K562 (cell line): ENCODE data around the gene STUB1. TPM values are rescaled to one million over a fixed set of nuclear protein-coding genes. Genes with fewer than 3 reads are reported as not detected.
A peak's percentile ranks its signal among the peaks of the same experiment; 100 is the strongest.

Experiments
- BRF1 ChIP-seq: IDR thresholded peaks from 3 replicates; pipeline ENCODE4 v1.6.1; 2011; ENCODE audit warnings: borderline replicate concordance, mild to moderate bottlenecking; ENCODE audit not compliant: insufficient read length; ENCODE audit errors: extremely low read depth
- CBFA2T2 ChIP-seq: fragments of 450-650 bp; conservative IDR thresholded peaks from 2 replicates; pipeline ENCODE4 v1.6.1; 2017; ENCODE audit warnings: mild to moderate bottlenecking
- FOXK2 ChIP-seq, 2 experiments: fragments of 450-650 bp; IDR thresholded peaks in 1 of 2; conservative IDR thresholded peaks in 1 of 2; 2 replicates each; pipeline ENCODE4 v1.6.1; 2016; ENCODE audit warnings: low read depth in 2 of 2, mild to moderate bottlenecking in 1 of 2
- GATA2 ChIP-seq: sonication (generic); formaldehyde crosslinking; IDR thresholded peaks from 2 replicates; pipeline ENCODE4 v1.4.0; 2020; ENCODE audit warnings: mild to moderate bottlenecking, missing genetic modification reagents
- HDAC6 ChIP-seq: IDR thresholded peaks from 2 replicates; pipeline ENCODE4 v1.6.1; 2012; ENCODE audit warnings: low read depth, mild to moderate bottlenecking, control low read depth, inconsistent platforms, low read length, moderate library complexity
- HSF4 ChIP-seq: fragments of 250-450 bp; sonication (Bioruptor Pico); IDR thresholded peaks from 2 replicates; pipeline ENCODE4 v2.1.2; 2022; ENCODE audit warnings: mild to moderate bottlenecking, moderate library complexity, borderline replicate concordance
- KLF13 ChIP-seq: fragments of 450-650 bp; IDR thresholded peaks from 2 replicates; pipeline ENCODE4 v1.6.1; 2016; ENCODE audit warnings: missing genetic modification characterization, low read depth, mild to moderate bottlenecking, missing compliant biosample characterization, moderate library complexity, borderline replicate concordance
- PHF8 ChIP-seq: fragments of 200-600 bp; sonication (generic); IDR thresholded peaks from 2 replicates; pipeline ENCODE4 v1.6.1; 2012; ENCODE audit warnings: mixed run types, mild to moderate bottlenecking, inconsistent platforms, low read length, moderate library complexity, borderline replicate concordance
- PTBP1 ChIP-seq: fragments of 200-400 bp; formaldehyde crosslinking; IDR thresholded peaks from 2 replicates; pipeline ENCODE4 v1.6.1; 2017; ENCODE audit warnings: low read depth, low read length
- RAD51 ChIP-seq: fragments of 450-650 bp; IDR thresholded peaks from 2 replicates; pipeline ENCODE4 v1.7.1; 2016; ENCODE audit warnings: low read depth, mild to moderate bottlenecking, borderline replicate concordance
- RHOXF2B ChIP-seq: fragments of 250-450 bp; sonication (Bioruptor Pico); conservative IDR thresholded peaks from 2 replicates; pipeline ENCODE4 v1.5.1; 2021
- ZFP36 ChIP-seq: fragments of 150-350 bp; IDR thresholded peaks from 2 replicates; pipeline ENCODE4 v1.6.1; 2018; ENCODE audit warnings: low read length, low read depth; ENCODE audit not compliant: partially characterized antibody
- ZNF23 ChIP-seq: fragments of 250-450 bp; sonication (Bioruptor Pico); IDR thresholded peaks from 2 replicates; pipeline ENCODE4 v1.4.0; 2020; ENCODE audit warnings: mild to moderate bottlenecking
- ZNF282 ChIP-seq: sonication (generic); formaldehyde crosslinking; IDR thresholded peaks from 2 replicates; pipeline ENCODE4 v1.8.1; 2023; ENCODE audit warnings: missing genetic modification reagents
- ZNF311 ChIP-seq: fragments of 250-450 bp; sonication (Bioruptor Pico); IDR thresholded peaks from 2 replicates; pipeline ENCODE4 v1.4.0; 2020; ENCODE audit warnings: mild to moderate bottlenecking, moderate library complexity
- ZNF707 ChIP-seq: fragments of 250-450 bp; sonication (Bioruptor Pico); conservative IDR thresholded peaks from 2 replicates; pipeline ENCODE4 v1.8.0; 2022; ENCODE audit warnings: inconsistent platforms, mild to moderate bottlenecking, moderate library complexity
- ZZZ3 ChIP-seq: fragments of 450-650 bp; IDR thresholded peaks from 2 replicates; pipeline ENCODE4 v1.6.1; 2016; ENCODE audit warnings: antibody characterized with exemption, mild to moderate bottlenecking, moderate library complexity
- polyA plus RNA-seq, 8 experiments: library from polyadenylated mRNA; depleted of rRNA in 4 of 8; stranded (reverse) in 5 of 8; unstranded in 3 of 8; fragments of >200 nt; fragmentation: Nextera tagmentation in 2 of 8; fragmentation: Illumina TruSeq in 1 of 8; extraction: Ambion mirVana in 2 of 8; extraction: Trizol in 1 of 8; gene quantifications; 2 replicates each; pipeline versions ENCODE4 v1.2.1 to v1.2.3, GENCODE V29; 2011 to 2014; ENCODE audit warnings: inconsistent platforms in 1 of 8, missing spikeins in 1 of 8
- total RNA-seq, 7 experiments: library from RNA; depleted of rRNA in 6 of 7; stranded (reverse); fragments of >200 nt in 6 of 7; fragmentation: Illumina TruSeq in 2 of 7; extraction: Trizol in 2 of 7; gene quantifications; 2 replicates each; pipeline versions ENCODE4 v1.2.1 to v1.2.3, GENCODE V29; 2011 to 2021; ENCODE audit warnings: low replicate concordance in 1 of 7
- TF ChIP-seq, protein P1 (sequence below): fragments of 250-450 bp; sonication (Bioruptor Pico); IDR thresholded peaks from 2 replicates; pipeline ENCODE4 v1.5.0; 2020; ENCODE audit warnings: mild to moderate bottlenecking
- TF ChIP-seq, protein P2 (sequence below): fragments of 250-450 bp; sonication (Bioruptor Pico); IDR thresholded peaks from 2 replicates; pipeline ENCODE4 v1.4.0; 2020; ENCODE audit warnings: mild to moderate bottlenecking
- TF ChIP-seq, protein P3 (sequence below): fragments of 250-450 bp; sonication (Bioruptor Pico); IDR thresholded peaks from 2 replicates; pipeline ENCODE4 v1.5.0; 2022; ENCODE audit warnings: mild to moderate bottlenecking
- TF ChIP-seq, protein P4 (sequence below): fragments of 250-450 bp; sonication (Bioruptor Pico); IDR thresholded peaks from 2 replicates; pipeline ENCODE4 v1.9.0; 2021; ENCODE audit warnings: mild to moderate bottlenecking, inconsistent platforms

Gene STUB1
- total and polyA plus RNA-seq, 9 of the 15 experiments (the other 6 are each of a cell fraction or from before 2014, with no cell fraction given), result 10.6 to 251 (median 152) TPM

DNA sequence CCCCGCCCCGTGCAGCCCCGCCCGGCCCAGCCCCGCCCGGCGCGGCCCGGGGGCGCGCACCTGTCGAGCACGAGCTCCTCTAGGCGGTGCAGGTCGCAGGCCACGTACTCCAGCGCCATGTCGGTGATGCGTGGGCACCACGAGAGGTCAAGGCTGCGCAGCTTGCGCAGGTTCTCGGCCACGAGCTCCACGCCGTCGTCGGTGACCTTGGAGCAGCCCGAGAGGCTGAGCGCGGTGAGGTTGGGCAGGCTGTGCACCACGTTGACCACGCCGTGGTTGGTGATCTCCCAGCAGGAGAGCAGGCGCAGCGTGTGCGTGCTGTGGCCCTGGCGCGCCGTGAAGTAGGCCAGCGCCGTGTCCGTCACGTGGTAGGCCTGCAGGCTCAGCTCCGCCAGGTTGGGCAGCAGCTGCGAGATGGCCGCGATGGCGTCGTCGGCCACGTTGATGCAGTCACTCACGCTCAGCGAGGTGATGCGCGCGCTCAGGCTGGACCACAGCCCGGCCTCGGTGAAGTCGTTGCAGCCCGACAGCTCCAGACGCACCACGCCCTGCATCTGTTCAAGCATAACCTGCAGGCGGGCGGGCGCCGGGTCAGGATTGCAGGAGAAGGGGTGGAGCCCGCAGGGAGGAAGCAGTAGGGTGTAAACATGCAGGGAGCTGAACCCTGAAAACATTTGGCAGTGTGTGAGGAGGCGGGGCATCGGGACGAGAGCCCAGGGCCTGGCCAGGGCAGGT, 15.3 kb downstream of the STUB1 start (continued):
- TF ChIP-seq ZNF23, result no peak
- no peak for TF ChIP-seq ZNF311 (CRISPR knock-in tag)
- TF ChIP-seq HSF4, result no peak
- TF ChIP-seq BRF1, result no peak
- TF ChIP-seq RHOXF2B, result no peak
- no peak for TF ChIP-seq ZFP36
- TF ChIP-seq PTBP1, result no peak
- TF ChIP-seq, protein P1, sequence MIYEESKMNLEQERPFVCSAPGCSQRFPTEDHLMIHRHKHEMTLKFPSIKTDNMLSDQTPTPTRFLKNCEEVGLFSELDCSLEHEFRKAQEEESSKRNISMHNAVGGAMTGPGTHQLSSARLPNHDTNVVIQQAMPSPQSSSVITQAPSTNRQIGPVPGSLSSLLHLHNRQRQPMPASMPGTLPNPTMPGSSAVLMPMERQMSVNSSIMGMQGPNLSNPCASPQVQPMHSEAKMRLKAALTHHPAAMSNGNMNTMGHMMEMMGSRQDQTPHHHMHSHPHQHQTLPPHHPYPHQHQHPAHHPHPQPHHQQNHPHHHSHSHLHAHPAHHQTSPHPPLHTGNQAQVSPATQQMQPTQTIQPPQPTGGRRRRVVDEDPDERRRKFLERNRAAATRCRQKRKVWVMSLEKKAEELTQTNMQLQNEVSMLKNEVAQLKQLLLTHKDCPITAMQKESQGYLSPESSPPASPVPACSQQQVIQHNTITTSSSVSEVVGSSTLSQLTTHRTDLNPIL (CRISPR knock-in tag), result no peak
- no peak for TF ChIP-seq ZZZ3
- 0 out of 2 replicates have a peak, but pooled peaks have one; percentile 7 for TF ChIP-seq KLF13 (tag)
- TF ChIP-seq, protein P2, sequence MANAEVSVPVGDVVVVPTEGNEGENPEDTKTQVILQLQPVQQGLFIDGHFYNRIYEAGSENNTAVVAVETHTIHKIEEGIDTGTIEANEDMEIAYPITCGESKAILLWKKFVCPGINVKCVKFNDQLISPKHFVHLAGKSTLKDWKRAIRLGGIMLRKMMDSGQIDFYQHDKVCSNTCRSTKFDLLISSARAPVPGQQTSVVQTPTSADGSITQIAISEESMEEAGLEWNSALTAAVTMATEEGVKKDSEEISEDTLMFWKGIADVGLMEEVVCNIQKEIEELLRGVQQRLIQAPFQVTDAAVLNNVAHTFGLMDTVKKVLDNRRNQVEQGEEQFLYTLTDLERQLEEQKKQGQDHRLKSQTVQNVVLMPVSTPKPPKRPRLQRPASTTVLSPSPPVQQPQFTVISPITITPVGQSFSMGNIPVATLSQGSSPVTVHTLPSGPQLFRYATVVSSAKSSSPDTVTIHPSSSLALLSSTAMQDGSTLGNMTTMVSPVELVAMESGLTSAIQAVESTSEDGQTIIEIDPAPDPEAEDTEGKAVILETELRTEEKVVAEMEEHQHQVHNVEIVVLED (CRISPR knock-in tag), result peak; percentile 39; the same call in 1 of the 2 replicates
- TF ChIP-seq, protein P3, sequence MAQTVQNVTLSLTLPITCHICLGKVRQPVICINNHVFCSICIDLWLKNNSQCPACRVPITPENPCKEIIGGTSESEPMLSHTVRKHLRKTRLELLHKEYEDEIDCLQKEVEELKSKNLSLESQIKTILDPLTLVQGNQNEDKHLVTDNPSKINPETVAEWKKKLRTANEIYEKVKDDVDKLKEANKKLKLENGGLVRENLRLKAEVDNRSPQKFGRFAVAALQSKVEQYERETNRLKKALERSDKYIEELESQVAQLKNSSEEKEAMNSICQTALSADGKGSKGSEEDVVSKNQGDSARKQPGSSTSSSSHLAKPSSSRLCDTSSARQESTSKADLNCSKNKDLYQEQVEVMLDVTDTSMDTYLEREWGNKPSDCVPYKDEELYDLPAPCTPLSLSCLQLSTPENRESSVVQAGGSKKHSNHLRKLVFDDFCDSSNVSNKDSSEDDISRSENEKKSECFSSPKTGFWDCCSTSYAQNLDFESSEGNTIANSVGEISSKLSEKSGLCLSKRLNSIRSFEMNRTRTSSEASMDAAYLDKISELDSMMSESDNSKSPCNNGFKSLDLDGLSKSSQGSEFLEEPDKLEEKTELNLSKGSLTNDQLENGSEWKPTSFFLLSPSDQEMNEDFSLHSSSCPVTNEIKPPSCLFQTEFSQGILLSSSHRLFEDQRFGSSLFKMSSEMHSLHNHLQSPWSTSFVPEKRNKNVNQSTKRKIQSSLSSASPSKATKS (CRISPR knock-in tag), result no peak
- peak; percentile 78 for TF ChIP-seq RAD51
- TF ChIP-seq GATA2 (CRISPR knock-in tag), result no peak
- TF ChIP-seq HDAC6, result no peak
- TF ChIP-seq, protein P4, sequence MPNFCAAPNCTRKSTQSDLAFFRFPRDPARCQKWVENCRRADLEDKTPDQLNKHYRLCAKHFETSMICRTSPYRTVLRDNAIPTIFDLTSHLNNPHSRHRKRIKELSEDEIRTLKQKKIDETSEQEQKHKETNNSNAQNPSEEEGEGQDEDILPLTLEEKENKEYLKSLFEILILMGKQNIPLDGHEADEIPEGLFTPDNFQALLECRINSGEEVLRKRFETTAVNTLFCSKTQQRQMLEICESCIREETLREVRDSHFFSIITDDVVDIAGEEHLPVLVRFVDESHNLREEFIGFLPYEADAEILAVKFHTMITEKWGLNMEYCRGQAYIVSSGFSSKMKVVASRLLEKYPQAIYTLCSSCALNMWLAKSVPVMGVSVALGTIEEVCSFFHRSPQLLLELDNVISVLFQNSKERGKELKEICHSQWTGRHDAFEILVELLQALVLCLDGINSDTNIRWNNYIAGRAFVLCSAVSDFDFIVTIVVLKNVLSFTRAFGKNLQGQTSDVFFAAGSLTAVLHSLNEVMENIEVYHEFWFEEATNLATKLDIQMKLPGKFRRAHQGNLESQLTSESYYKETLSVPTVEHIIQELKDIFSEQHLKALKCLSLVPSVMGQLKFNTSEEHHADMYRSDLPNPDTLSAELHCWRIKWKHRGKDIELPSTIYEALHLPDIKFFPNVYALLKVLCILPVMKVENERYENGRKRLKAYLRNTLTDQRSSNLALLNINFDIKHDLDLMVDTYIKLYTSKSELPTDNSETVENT (CRISPR knock-in tag), result peak; percentile 73
- peak; percentile 64 to 65; a peak in 2 of 4 replicates for TF ChIP-seq FOXK2 (conservative IDR thresholded peaks at IDR 0.05 in 1 of 2, IDR thresholded peaks at IDR 0.05 in 1 of 2; ENCODE audit: low read depth in 2 of 2)
- peak; percentile 79; the same call in 1 of the 2 replicates for TF ChIP-seq PHF8
- peak; percentile 71 for TF ChIP-seq ZNF282 (CRISPR knock-in tag)
- TF ChIP-seq CBFA2T2, result no peak
- TF ChIP-seq ZNF707 (CRISPR knock-in tag), result no peak
